Uterus (tissue), 2 donors: ENCODE results near the gene BRI3.

Experiments used
- POLR2A ChIP-seq, 2 donors: fragments of 450-650 bp; IDR thresholded peaks; one replicate each; pipeline ENCODE4 v1.6.1; 2016; ENCODE audit warnings: antibody characterized with exemption in 2 of 2, mild to moderate bottlenecking in 1 of 2, moderate library complexity in 1 of 2
- TF ChIP-seq, protein P1 (sequence below), 4 experiments: fragments of 200-600 bp in 2 of 4; fragments of 450-650 bp in 2 of 4; sonication (generic) in 2 of 4; IDR thresholded peaks; one replicate each; pipeline ENCODE4 v1.5.1; 2016 to 2019; ENCODE audit warnings: antibody characterized with exemption in 4 of 4, mild to moderate bottlenecking in 2 of 4, moderate library complexity in 1 of 4

DNA sequence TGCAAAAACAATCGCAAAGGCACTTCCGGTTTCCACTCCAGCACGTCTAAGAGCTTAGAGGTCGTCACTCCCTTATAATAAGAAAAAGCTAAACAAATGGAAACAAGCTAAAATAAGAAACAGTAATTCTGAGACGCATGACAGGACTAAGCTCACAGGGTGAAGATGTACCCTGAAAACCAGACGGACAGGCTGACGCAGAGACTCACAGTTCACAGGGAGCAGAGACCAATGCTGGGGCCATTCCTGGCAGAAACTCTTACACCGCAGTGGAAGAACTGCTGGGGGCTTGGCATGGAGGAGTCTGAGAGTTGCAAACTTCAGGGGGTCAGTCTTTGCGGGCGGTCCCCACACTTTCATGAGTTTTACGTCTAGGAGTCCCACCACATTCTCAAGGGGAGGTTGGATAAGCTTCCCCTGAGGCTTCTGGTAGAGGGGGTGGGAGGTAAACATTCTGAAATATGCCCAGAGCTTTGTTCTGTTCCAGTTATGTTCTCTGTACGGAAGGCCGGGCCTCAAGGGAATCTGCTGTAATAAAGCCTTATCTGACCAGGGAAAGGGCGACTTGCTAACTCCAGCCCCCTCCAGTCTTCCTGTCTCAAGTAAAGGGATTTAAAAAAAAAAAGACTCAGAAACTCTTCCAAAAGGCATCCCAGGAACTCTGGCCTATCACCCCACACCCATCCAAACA, 47.8 kb downstream of the BRI3 start:
- TF ChIP-seq POLR2A (IDR thresholded peaks at IDR 0.05) = no peak
- TF ChIP-seq, protein P1, sequence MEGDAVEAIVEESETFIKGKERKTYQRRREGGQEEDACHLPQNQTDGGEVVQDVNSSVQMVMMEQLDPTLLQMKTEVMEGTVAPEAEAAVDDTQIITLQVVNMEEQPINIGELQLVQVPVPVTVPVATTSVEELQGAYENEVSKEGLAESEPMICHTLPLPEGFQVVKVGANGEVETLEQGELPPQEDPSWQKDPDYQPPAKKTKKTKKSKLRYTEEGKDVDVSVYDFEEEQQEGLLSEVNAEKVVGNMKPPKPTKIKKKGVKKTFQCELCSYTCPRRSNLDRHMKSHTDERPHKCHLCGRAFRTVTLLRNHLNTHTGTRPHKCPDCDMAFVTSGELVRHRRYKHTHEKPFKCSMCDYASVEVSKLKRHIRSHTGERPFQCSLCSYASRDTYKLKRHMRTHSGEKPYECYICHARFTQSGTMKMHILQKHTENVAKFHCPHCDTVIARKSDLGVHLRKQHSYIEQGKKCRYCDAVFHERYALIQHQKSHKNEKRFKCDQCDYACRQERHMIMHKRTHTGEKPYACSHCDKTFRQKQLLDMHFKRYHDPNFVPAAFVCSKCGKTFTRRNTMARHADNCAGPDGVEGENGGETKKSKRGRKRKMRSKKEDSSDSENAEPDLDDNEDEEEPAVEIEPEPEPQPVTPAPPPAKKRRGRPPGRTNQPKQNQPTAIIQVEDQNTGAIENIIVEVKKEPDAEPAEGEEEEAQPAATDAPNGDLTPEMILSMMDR (IDR thresholded peaks at IDR 0.05) = no peak
